ENCODE results near the gene PEMT.
"Not testable (repeated sequence)": the region's sequence is repeated elsewhere in the genome, so short reads cannot be mapped to it uniquely, and the experiment has no call there.

Gene PEMT

GRCh38 chr17:17469996-17470395 is 121.5 kb downstream of the PEMT start:
- H3K27ac Mint-ChIP-seq = no peak overlapping the region
- TF ChIP-seq, protein P1, sequence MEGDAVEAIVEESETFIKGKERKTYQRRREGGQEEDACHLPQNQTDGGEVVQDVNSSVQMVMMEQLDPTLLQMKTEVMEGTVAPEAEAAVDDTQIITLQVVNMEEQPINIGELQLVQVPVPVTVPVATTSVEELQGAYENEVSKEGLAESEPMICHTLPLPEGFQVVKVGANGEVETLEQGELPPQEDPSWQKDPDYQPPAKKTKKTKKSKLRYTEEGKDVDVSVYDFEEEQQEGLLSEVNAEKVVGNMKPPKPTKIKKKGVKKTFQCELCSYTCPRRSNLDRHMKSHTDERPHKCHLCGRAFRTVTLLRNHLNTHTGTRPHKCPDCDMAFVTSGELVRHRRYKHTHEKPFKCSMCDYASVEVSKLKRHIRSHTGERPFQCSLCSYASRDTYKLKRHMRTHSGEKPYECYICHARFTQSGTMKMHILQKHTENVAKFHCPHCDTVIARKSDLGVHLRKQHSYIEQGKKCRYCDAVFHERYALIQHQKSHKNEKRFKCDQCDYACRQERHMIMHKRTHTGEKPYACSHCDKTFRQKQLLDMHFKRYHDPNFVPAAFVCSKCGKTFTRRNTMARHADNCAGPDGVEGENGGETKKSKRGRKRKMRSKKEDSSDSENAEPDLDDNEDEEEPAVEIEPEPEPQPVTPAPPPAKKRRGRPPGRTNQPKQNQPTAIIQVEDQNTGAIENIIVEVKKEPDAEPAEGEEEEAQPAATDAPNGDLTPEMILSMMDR (IDR thresholded peaks at IDR 0.05; ENCODE audit: unreplicated experiment in 3 of 3) = no peak
- H3K4me3 Mint-ChIP-seq = no peak overlapping the region
- no peaks in the 10 kb centered on the region for H3K9me3 Mint-ChIP-seq
- H3K36me3 Mint-ChIP-seq (ENCODE audit: low read depth) = no peaks in the 10 kb centered on the region
- H3K27me3 Mint-ChIP-seq (ENCODE audit: low read depth) = peaks cover 14% of the 10 kb centered on the region
- peaks cover 25% of the 10 kb centered on the region for H3K4me1 Mint-ChIP-seq

DNA sequence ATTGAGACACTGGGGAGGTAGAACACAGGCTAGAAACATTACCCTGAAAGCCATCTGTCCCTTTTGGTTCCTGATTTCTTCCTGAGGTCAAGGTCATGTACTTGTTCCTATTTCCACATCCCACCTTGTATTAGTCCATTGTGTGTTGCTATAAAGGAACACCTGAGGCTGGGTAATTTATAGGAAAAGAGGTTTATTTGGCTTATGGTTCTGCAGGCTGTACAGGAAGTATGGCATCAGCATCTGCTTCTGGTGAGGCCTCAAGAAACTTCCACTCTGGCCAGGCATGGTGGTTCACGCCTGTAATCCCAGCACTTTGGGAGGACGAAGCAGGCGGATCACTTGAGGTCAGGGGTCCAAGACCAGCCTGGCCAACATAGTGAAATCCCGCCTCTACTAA is 122.2 kb downstream of the PEMT start:
- peaks cover 18% of the 10 kb centered on the region for H3K27me3 Mint-ChIP-seq (ENCODE audit: low read depth)
- TF ChIP-seq, protein P1 (IDR thresholded peaks at IDR 0.05; ENCODE audit: unreplicated experiment in 3 of 3) = no peak
- H3K4me3 Mint-ChIP-seq = no peak overlapping the region
- H3K36me3 Mint-ChIP-seq (ENCODE audit: low read depth) = no peaks in the 10 kb centered on the region
- peaks cover 25% of the 10 kb centered on the region for H3K4me1 Mint-ChIP-seq
- H3K9me3 Mint-ChIP-seq = no peaks in the 10 kb centered on the region
- H3K27ac Mint-ChIP-seq = no peak overlapping the region

- TF ChIP-seq, protein P1 (IDR thresholded peaks at IDR 0.05; ENCODE audit: unreplicated experiment in 3 of 3) = no peak
- no peaks in the 10 kb centered on the region for H3K36me3 Mint-ChIP-seq (ENCODE audit: low read depth)
- peaks cover 23% of the 10 kb centered on the region for H3K27me3 Mint-ChIP-seq (ENCODE audit: low read depth)
- H3K4me1 Mint-ChIP-seq = peaks cover 25% of the 10 kb centered on the region
- no peaks in the 10 kb centered on the region for H3K9me3 Mint-ChIP-seq
- no peak overlapping the region for H3K4me3 Mint-ChIP-seq
- no peak overlapping the region for H3K27ac Mint-ChIP-seq
These were observed 123.1 kb downstream of the PEMT start for GRCh38 chr17:17468217-17469010.

- Mint-ChIP-seq H3K27me3 (ENCODE audit: low read depth) (peaks cover 19% of the 10 kb centered on the region), H3K9me3 (no peaks in the 10 kb centered on the region), H3K4me3 (no peak overlapping the region), H3K27ac (no peak overlapping the region), H3K36me3 (ENCODE audit: low read depth) (no peaks in the 10 kb centered on the region), H3K4me1 (peaks cover 25% of the 10 kb centered on the region)
- TF ChIP-seq, protein P1 (IDR thresholded peaks at IDR 0.05; ENCODE audit: unreplicated experiment in 3 of 3) = no peak
These were observed 123.8 kb downstream of the PEMT start for GRCh38 chr17:17467720-17468119.

GRCh38 chr17:17467016-17467415 is 124.5 kb downstream of the PEMT start:
- Mint-ChIP-seq H3K4me1 (peaks cover 22% of the 10 kb centered on the region), H3K9me3 (no peaks in the 10 kb centered on the region), H3K4me3 (no peak overlapping the region), H3K27me3 (ENCODE audit: low read depth) (peaks cover 19% of the 10 kb centered on the region), H3K36me3 (ENCODE audit: low read depth) (no peaks in the 10 kb centered on the region), H3K27ac (peak overlapping the region; percentile 24 to 48 (median 28))
- TF ChIP-seq, protein P1 (IDR thresholded peaks at IDR 0.05; ENCODE audit: unreplicated experiment in 3 of 3) = no peak

GRCh38 chr17:17466511-17466910 is 125.0 kb downstream of the PEMT start:
- H3K4me1 Mint-ChIP-seq = peaks cover 22% of the 10 kb centered on the region
- no peaks in the 10 kb centered on the region for H3K36me3 Mint-ChIP-seq (ENCODE audit: low read depth)
- peak overlapping the region in 2 of 3 experiments; percentile 24 to 48 for H3K27ac Mint-ChIP-seq
- TF ChIP-seq, protein P1 (IDR thresholded peaks at IDR 0.05; ENCODE audit: unreplicated experiment in 3 of 3) = no peak
- peaks cover 22% of the 10 kb centered on the region for H3K27me3 Mint-ChIP-seq (ENCODE audit: low read depth)
- no peak overlapping the region for H3K4me3 Mint-ChIP-seq
- H3K9me3 Mint-ChIP-seq = no peaks in the 10 kb centered on the region

- not testable (repeated sequence) for H3K9me3 Mint-ChIP-seq; H3K4me3 Mint-ChIP-seq; H3K27ac Mint-ChIP-seq; H3K36me3 Mint-ChIP-seq (ENCODE audit: low read depth)
- peaks cover 22% of the 10 kb centered on the region for H3K4me1 Mint-ChIP-seq
- H3K27me3 Mint-ChIP-seq (ENCODE audit: low read depth) = peaks cover 23% of the 10 kb centered on the region
These were observed 125.6 kb downstream of the PEMT start for GRCh38 chr17:17465878-17466277.
